GM12801 (cell line): ENCODE results near the gene ACHE.

Experiments
- TF ChIP-seq, protein P1 (sequence below): IDR thresholded peaks from one replicate; pipeline ENCODE4 v1.5.1; 2011; ENCODE audit warnings: control low read depth; ENCODE audit not compliant: insufficient read length; ENCODE audit errors: extremely low read depth

Gene ACHE

DNA sequence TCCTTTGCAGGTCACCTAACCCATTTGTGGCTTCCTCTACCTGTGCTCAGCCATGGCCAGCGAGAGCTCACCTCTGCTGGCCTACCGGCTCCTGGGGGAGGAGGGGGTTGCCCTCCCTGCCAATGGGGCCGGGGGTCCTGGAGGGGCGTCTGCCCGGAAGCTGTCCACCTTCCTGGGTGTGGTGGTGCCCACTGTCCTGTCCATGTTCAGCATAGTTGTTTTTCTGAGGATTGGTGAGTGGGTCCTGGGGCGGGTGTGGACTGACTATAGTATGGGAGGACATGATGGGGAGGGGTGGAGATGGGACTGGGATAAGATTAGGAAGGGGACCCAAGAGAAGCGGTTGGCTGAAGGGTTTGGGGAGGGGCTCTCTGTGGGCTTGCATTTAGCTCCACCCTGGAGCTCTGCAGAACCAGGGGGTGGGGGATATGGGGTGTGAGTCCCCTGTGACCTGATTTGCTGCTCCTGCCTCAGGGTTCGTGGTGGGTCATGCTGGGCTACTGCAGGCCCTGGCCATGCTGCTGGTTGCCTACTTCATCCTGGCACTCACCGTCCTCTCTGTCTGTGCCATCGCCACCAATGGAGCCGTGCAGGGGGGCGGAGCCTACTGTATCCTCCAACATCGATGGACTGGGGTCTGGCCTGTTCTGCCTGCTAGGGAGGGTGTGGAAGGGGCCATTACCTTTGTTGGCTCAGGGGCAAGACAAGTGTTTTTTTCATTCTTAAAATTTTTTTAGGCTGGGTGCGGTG lies 41.4 kb downstream of the ACHE start:
- TF ChIP-seq, protein P1, sequence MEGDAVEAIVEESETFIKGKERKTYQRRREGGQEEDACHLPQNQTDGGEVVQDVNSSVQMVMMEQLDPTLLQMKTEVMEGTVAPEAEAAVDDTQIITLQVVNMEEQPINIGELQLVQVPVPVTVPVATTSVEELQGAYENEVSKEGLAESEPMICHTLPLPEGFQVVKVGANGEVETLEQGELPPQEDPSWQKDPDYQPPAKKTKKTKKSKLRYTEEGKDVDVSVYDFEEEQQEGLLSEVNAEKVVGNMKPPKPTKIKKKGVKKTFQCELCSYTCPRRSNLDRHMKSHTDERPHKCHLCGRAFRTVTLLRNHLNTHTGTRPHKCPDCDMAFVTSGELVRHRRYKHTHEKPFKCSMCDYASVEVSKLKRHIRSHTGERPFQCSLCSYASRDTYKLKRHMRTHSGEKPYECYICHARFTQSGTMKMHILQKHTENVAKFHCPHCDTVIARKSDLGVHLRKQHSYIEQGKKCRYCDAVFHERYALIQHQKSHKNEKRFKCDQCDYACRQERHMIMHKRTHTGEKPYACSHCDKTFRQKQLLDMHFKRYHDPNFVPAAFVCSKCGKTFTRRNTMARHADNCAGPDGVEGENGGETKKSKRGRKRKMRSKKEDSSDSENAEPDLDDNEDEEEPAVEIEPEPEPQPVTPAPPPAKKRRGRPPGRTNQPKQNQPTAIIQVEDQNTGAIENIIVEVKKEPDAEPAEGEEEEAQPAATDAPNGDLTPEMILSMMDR, result no peak

DNA sequence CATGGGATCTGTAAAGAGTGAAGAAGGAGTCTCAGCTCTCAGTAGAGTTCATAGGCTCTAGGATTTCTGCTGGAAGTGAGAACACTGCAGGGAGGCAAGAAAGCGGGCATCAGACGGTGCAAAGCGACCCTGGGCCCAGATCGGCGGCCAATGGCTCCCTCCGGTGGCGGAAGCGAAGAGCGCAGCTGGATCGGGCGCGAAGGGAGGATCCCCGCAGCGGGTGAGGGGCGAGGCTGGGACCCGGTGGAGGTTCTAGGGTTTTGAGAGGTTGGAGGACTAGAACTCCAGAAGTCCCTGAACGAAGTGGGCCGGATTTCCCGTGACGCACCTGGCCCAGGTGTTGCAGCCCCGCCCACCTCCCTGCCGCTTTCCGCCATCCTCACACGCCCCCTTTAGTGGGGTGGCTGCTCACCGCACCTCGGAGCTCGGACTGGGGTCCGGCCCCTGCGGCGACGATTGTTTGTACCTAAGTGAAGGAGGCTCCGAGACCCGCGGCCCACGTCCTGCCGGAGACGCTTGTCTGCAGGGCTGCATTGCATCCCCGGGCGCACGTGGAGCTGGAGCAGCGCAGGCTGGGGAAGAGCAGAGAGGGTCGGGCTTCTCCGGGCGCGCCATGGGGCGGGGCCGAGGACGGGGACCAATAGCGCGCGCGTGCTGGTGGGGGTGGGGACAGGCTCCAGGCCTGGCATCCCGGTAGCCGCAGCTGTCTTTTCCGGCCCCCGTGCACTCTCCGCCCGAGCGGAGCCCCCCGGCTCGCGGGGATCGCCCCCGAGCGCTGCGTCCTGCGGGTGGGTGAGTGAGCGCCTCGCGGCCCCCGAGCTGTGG lies 43.4 kb downstream of the ACHE start, which contains the start of gene SLC12A9:
Gene SLC12A9, plus strand, starts transcription at position 666 of the 825 bp plus-strand sequence. CDS start 1,485 bp downstream, outside the sequence.
- TF ChIP-seq, protein P1, result no peak

DNA sequence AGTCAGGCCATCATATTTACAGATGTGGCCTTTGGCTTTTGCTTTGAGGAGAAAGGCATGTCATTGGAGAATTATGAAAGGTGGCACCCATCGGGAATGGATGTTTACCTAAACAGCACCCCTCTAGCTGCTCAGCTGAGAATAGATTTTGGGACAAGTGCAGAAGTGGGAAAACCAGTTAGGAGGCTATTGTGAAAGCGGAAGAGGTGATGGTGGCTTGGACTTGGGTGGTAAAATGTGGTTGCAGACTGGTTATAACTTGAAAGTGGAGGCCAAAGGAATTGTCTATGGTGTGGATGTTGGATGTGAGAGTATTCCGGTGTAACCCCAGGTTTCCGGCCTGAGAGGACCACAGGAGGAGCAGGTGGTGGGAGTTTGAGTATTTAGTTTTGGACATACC lies 48.3 kb downstream of the ACHE start:
- TF ChIP-seq, protein P1, result no peak

DNA sequence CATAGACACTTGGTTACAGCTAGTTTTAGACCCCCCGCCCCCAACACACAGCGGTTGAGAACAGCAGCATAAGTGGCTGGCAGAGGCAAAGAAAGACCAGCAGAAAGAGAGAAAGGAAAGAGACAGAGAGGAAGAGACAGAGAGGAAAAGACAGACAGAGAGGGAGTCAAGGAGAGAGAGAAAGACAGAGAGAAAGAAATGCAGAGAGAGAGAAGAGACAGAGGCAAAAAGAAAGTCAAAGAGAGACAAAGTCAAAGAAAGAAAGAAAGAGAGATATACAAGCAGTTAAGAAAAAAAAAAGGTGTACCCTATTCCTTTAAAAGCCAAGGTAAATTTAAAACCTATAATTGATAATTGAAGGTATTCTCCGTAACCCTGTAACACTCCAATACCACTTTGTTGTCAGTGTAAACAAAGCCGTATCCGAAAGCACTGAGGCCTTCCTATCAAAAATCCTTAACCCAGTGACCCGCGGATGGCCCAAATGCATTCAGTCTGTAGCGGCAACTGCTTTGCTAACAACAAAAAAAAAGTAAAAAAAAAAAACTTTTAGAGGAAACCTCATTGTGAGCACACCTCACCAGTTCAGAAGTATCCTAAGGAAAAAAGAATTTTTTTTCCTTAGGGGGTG lies 55.1 kb downstream of the ACHE start:
- TF ChIP-seq, protein P1, result no peak
